Measurements from ENCODE around the gene DEPDC7. TPM values are rescaled to one million over a fixed set of nuclear protein-coding genes. Genes with fewer than 3 reads are reported as not detected.
A peak's percentile ranks its signal among the peaks of the same experiment; 100 is the strongest.
"Not testable (repeated sequence)": the region's sequence is repeated elsewhere in the genome, so short reads cannot be mapped to it uniquely, and the experiment has no call there.

Gene DEPDC7
- total RNA-seq: 1 to 10 TPM; 2.6 to 8.9 TPM

- peak within 1 kb of the TSS; percentile 48 to 51 for H3K27ac ChIP-seq
- DNase-seq (ENCODE audit: low spot score): peak; percentile 68
- WGBS: 3% methylated on average over 82 of the region's 89 CpGs
- intact Hi-C loops (cut with DNase I): no loop called here
- H3K27me3 ChIP-seq (replicated peaks; ENCODE audit: insufficient read depth): peaks cover 6% of the 10 kb centered on the region
- no peaks in the 10 kb centered on the region for H3K4me1 ChIP-seq (replicated peaks)
- no peaks in the 10 kb centered on the region for H3K9me3 ChIP-seq
- peak within 1 kb of the TSS; percentile 39 to 40 for H3K4me3 ChIP-seq
- TF ChIP-seq POLR2A (IDR thresholded peaks at IDR 0.05): peak; percentile 81
- peak; percentile 68 for TF ChIP-seq POLR2AphosphoS5 (IDR thresholded peaks at IDR 0.05)
- TF ChIP-seq CTCF (IDR thresholded peaks at IDR 0.05): no peak
- no peaks in the 10 kb centered on the region for H3K36me3 ChIP-seq
Observed at GRCh38 chr11:33015621-33016551, at the start of gene DEPDC7. TSS of gene DEPDC7 (plus strand) at chr11:33015878. CDS start at chr11:33015956, 78 bp downstream.

- 76% methylated on average over 1 of the region's 1 CpG for WGBS
- H3K4me3 ChIP-seq: no peak overlapping the region
- H3K4me1 ChIP-seq (replicated peaks): no peaks in the 10 kb centered on the region
- H3K27ac ChIP-seq: no peak overlapping the region
- H3K9me3 ChIP-seq: no peaks in the 10 kb centered on the region
- H3K27me3 ChIP-seq (replicated peaks; ENCODE audit: insufficient read depth): no peaks in the 10 kb centered on the region
- H3K36me3 ChIP-seq: no peaks in the 10 kb centered on the region
- no peak for TF ChIP-seq CTCF (IDR thresholded peaks at IDR 0.05)
- DNase-seq (ENCODE audit: low spot score): no peak
- intact Hi-C loops (cut with DNase I): no loop called here
Observed at GRCh38 chr11:32968541-32968940, 47.1 kb upstream of the DEPDC7 start.

GRCh38 chr11:32972233-32972632 is 43.4 kb upstream of the DEPDC7 start:
- 97% methylated on average over 3 of the region's 3 CpGs for WGBS
- intact Hi-C loops (cut with DNase I); H3K27me3 ChIP-seq (replicated peaks; ENCODE audit: insufficient read depth); H3K4me1 ChIP-seq (replicated peaks); H3K9me3 ChIP-seq; H3K36me3 ChIP-seq; DNase-seq (ENCODE audit: low spot score); H3K27ac ChIP-seq; H3K4me3 ChIP-seq: not testable (repeated sequence)

GRCh38 chr11:32972781-32973180 is 42.9 kb upstream of the DEPDC7 start:
- Histone ChIP-seq H3K4me3 (no peak overlapping the region), H3K27ac (no peak overlapping the region), H3K9me3 (no peaks in the 10 kb centered on the region), H3K36me3 (no peaks in the 10 kb centered on the region), H3K4me1 (replicated peaks) (no peaks in the 10 kb centered on the region), H3K27me3 (replicated peaks; ENCODE audit: insufficient read depth) (no peaks in the 10 kb centered on the region)
- TF ChIP-seq CTCF (IDR thresholded peaks at IDR 0.05) (no peak), POLR2A (IDR thresholded peaks at IDR 0.05) (no peak), POLR2AphosphoS5 (IDR thresholded peaks at IDR 0.05) (no peak)
- intact Hi-C loops (cut with DNase I): no loop called here
- DNase-seq (ENCODE audit: low spot score): no peak
- WGBS: 83% methylated on average over 3 of the region's 3 CpGs

GRCh38 chr11:32982626-32983025 is 33.1 kb upstream of the DEPDC7 start:
- no peak for DNase-seq (ENCODE audit: low spot score)
- intact Hi-C loops (cut with DNase I): no loop called here
- 63% methylated on average over 2 of the region's 2 CpGs for WGBS
- Histone ChIP-seq H3K27ac (no peak overlapping the region), H3K36me3 (no peaks in the 10 kb centered on the region), H3K9me3 (no peaks in the 10 kb centered on the region), H3K4me1 (replicated peaks) (no peaks in the 10 kb centered on the region), H3K27me3 (replicated peaks; ENCODE audit: insufficient read depth) (no peaks in the 10 kb centered on the region), H3K4me3 (no peak overlapping the region)
- TF ChIP-seq POLR2A (IDR thresholded peaks at IDR 0.05): no peak
- TF ChIP-seq CTCF (IDR thresholded peaks at IDR 0.05): no peak
- TF ChIP-seq POLR2AphosphoS5 (IDR thresholded peaks at IDR 0.05): no peak

Data from prostate gland (tissue), 2 donors.